Activated B cell treated with CpG ODN at 0.5 μM for 24 hours (primary cell): ENCODE measurements around the gene DMRTB1. TPM values are rescaled to one million over a fixed set of nuclear protein-coding genes. Genes with fewer than 3 reads are reported as not detected.

Experiments used
- ATAC-seq: fragments of 200-7000 bp; cut with Tn5 transposase; one replicate; pipeline ENCODE4 v1.10.0; 2021; ENCODE audit warnings: low read depth, mild to moderate bottlenecking, moderate library complexity
- CTCF ChIA-PET: fragments of 350-600 bp; sonication (Branson Sonifier 250); formaldehyde crosslinking; loops from one replicate; lab custom pipeline; 2021; ENCODE audit warnings: antibody characterized with exemption; lab: Charles Lee
- POLR2A ChIA-PET: fragments of 350-600 bp; sonication (Branson Sonifier 250); formaldehyde crosslinking; loops from one replicate; lab custom pipeline; 2021; ENCODE audit warnings: antibody characterized with exemption; lab: Charles Lee
- DNase-seq: peaks from one replicate; pipeline ENCODE4 v3.0.0; 2022
- H3K27ac Mint-ChIP-seq: one replicate; pipeline ENCODE4 v1.8.0; 2020; ENCODE audit warnings: mixed read lengths
- H3K27me3 Mint-ChIP-seq: one replicate; pipeline ENCODE4 v1.8.0; 2021; ENCODE audit warnings: mixed read lengths
- H3K36me3 Mint-ChIP-seq: one replicate; pipeline ENCODE4 v1.8.0; 2021; ENCODE audit warnings: low read depth, mixed read lengths
- H3K4me1 Mint-ChIP-seq: one replicate; pipeline ENCODE4 v1.8.0; 2021; ENCODE audit warnings: mixed read lengths
- H3K4me3 Mint-ChIP-seq: one replicate; pipeline ENCODE4 v1.8.0; 2020; ENCODE audit warnings: mild to moderate bottlenecking, mixed read lengths
- H3K9me3 Mint-ChIP-seq: one replicate; pipeline ENCODE4 v1.8.0; 2020; ENCODE audit warnings: mixed read lengths
- intact Hi-C: fragments of 100-400 bp; cut with micrococcal nuclease; formaldehyde crosslinking; loops from one replicate; pipeline ENCODE4 v1.15.1; 2024
- total RNA-seq: library from RNA; stranded (reverse); gene quantifications from 2 replicates; pipeline ENCODE4 v1.2.3, GENCODE V29; 2022
- TF ChIP-seq, protein P1 (sequence below): fragments of 200-600 bp; IDR thresholded peaks from one replicate; pipeline ENCODE4 v1.8.0; 2022; ENCODE audit warnings: antibody characterized with exemption, mild to moderate bottlenecking

DMRTB1 gene
- total RNA-seq, 1 donor from 2014 or later, result not detected

DNA sequence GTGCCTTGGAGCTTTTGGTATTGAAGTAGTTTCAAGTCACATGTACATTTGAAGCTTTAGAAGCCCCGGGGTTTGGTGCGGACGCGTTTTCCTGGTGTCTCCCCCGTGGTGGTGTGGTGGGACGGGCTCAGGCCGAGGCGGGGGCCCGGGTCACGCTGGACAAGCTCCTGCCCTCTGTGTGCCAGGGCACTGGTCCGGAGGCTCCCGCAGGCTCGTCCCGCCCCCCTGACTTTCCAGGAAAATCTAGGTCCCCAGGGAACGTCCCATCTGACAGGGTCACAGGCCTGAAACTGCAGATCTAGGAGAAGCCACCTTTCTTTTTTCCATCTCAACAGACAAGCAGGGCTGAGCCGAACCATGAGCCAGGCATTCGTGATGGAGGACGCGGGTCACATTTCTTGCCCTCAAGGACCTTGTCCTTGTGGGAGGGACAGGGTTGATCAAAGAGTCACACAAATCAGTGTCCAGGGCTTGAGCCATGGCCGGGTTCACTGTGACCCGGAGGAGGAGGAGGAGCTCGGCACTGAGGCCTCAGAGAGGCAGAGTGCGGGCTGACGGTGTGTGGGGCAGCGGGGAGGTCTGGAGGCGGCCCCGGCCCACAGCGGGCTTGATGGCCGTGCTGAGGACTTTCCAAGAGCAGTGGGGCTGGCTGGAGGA is 1.6 kb downstream of the DMRTB1 start:
- no peak for ATAC-seq
- ChIA-PET POLR2A (no interaction called here), CTCF (no interaction called here)
- no peaks in the 10 kb centered on the region for H3K4me1 Mint-ChIP-seq
- intact Hi-C loops, result no loop called here
- no peaks in the 10 kb centered on the region for H3K36me3 Mint-ChIP-seq
- no peak overlapping the region for H3K4me3 Mint-ChIP-seq
- TF ChIP-seq, protein P1, sequence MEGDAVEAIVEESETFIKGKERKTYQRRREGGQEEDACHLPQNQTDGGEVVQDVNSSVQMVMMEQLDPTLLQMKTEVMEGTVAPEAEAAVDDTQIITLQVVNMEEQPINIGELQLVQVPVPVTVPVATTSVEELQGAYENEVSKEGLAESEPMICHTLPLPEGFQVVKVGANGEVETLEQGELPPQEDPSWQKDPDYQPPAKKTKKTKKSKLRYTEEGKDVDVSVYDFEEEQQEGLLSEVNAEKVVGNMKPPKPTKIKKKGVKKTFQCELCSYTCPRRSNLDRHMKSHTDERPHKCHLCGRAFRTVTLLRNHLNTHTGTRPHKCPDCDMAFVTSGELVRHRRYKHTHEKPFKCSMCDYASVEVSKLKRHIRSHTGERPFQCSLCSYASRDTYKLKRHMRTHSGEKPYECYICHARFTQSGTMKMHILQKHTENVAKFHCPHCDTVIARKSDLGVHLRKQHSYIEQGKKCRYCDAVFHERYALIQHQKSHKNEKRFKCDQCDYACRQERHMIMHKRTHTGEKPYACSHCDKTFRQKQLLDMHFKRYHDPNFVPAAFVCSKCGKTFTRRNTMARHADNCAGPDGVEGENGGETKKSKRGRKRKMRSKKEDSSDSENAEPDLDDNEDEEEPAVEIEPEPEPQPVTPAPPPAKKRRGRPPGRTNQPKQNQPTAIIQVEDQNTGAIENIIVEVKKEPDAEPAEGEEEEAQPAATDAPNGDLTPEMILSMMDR, result no peak
- H3K9me3 Mint-ChIP-seq, result no peaks in the 10 kb centered on the region
- DNase-seq, result no peak
- peaks cover 4% of the 10 kb centered on the region for H3K27me3 Mint-ChIP-seq
- H3K27ac Mint-ChIP-seq, result no peak overlapping the region

DNA sequence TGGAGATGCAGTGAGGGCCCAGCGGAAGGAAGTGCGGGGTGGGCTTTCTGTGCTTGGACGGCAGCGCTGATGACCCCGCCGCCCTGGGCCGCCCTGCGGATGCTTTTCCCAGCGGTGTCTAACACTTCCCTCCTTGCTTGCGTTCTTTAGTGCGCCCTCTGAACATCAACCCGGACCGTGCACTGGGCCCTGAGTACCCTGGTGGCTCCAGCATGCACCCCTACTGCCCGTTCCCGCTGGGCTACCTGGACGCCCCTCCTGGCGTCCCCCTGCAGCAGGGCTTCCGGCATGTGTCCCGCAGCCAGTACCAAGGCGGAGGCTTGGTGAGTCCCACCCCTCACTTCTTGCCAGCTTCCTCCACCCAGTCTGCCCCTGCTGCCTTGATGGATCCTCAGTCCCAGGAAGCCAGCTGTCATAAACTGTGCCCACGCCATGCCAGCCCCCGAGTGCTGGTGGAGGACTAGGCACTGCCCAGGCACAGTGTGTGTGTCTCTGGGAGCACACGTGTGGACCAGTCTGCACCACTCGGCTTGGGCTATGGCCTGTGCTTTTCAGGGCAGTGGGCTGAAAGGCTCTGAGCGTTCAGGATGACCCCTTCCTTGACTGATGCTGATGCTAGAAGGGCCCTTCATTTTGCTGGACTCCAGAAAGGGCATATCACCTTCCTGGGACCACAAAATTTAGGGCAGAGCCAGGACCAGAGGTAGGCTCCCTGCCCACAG is 2.3 kb downstream of the DMRTB1 start:
- TF ChIP-seq, protein P1, result no peak
- no peaks in the 10 kb centered on the region for H3K36me3 Mint-ChIP-seq
- H3K27me3 Mint-ChIP-seq, result peaks cover 4% of the 10 kb centered on the region
- intact Hi-C loops, result no loop called here
- ChIA-PET CTCF (no interaction called here), POLR2A (no interaction called here)
- DNase-seq (no peak), ATAC-seq (no peak)
- no peak overlapping the region for H3K4me3 Mint-ChIP-seq
- no peaks in the 10 kb centered on the region for H3K9me3 Mint-ChIP-seq
- no peaks in the 10 kb centered on the region for H3K4me1 Mint-ChIP-seq
- no peak overlapping the region for H3K27ac Mint-ChIP-seq

DNA sequence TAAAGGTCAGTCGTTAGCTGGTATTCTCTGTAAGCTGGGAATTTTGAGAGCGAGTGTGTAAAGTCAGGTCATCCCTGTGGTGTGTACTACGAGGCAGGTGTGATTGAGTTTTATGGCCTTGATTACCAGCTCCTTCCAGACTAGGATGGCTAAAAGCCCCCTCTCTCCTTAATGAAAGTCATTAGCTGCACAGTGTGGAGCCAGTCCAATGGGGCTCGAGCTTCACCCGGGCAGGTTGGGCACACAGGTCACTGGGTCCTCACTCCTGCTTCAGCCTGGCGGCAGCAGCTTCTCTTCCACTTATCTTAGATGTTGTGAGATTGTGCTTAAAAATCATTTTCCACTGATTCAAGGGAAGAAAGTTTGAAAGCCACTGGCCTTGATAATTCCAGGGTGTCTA is 3.0 kb downstream of the DMRTB1 start:
- peaks cover 4% of the 10 kb centered on the region for H3K27me3 Mint-ChIP-seq
- CTCF ChIA-PET, result no interaction called here
- intact Hi-C loops, result no loop called here
- H3K27ac Mint-ChIP-seq, result no peak overlapping the region
- no peak for ATAC-seq
- TF ChIP-seq, protein P1, result no peak
- H3K4me1 Mint-ChIP-seq, result no peaks in the 10 kb centered on the region
- no peak for DNase-seq
- POLR2A ChIA-PET, result no interaction called here
- H3K9me3 Mint-ChIP-seq, result no peaks in the 10 kb centered on the region
- no peak overlapping the region for H3K4me3 Mint-ChIP-seq
- no peaks in the 10 kb centered on the region for H3K36me3 Mint-ChIP-seq

DNA sequence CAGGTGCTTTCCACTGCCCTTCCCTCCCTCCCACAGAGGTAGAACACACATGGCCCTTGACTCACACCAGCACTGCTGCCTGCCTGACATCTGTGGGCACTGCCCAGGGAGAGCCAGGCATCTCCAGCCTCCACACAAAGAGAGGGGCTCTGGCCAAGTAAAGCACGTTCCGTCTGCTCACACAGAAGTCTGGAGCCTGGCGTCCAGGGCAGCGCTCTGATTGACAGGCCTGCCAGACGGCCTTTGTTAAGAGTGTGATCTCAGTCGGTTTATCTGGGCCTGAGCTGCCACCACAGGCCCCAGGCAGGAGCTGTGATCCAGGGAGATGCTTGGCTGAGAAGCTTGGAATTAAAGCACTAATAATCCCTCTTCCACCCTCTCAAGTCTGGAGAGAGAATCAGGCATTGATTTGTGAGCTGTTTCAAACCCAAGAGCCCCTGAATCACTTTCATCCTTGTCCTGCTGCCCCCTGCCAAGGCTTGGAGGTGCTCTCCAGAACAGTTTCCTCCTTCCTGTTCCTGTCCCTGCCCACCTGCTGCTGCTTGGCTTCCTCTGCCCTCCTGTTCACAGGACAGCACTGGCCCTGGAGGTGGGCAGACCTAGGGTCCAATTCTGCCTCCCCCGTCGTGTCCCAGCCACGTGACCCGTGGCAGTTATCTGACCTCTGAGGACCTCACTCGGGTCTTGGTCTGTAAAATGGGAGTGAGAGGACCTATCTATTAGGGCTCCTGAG is 3.7 kb downstream of the DMRTB1 start:
- Mint-ChIP-seq H3K9me3 (no peaks in the 10 kb centered on the region), H3K36me3 (no peaks in the 10 kb centered on the region), H3K4me1 (no peaks in the 10 kb centered on the region), H3K27ac (no peak overlapping the region), H3K27me3 (peaks cover 2% of the 10 kb centered on the region), H3K4me3 (no peak overlapping the region)
- DNase-seq (no peak), ATAC-seq (no peak)
- intact Hi-C loops, result no loop called here
- ChIA-PET CTCF (no interaction called here), POLR2A (no interaction called here)
- TF ChIP-seq, protein P1, result no peak
